Measurements from ENCODE around the gene SLFN12L.
"Not testable (repeated sequence)": the region's sequence is repeated elsewhere in the genome, so short reads cannot be mapped to it uniquely, and the experiment has no call there.

Gene SLFN12L

GRCh38 chr17:35523296-35523695, 14.2 kb downstream of the SLFN12L start:
- ATAC-seq, result no peak
- TF ChIP-seq PPARA (CRISPR knock-in tag; IDR thresholded peaks at IDR 0.05; ENCODE audit: borderline replicate concordance), result no peak
- no peak for TF ChIP-seq TOX (CRISPR knock-in tag; IDR thresholded peaks at IDR 0.05; ENCODE audit: borderline replicate concordance)
- no peak for TF ChIP-seq BACH2 (CRISPR knock-in tag; IDR thresholded peaks at IDR 0.05; ENCODE audit: borderline replicate concordance)
- TF ChIP-seq ISL1 (CRISPR knock-in tag; IDR thresholded peaks at IDR 0.05), result no peak
- TF ChIP-seq ZFP3 (CRISPR knock-in tag; IDR thresholded peaks at IDR 0.05), result no peak
- TF ChIP-seq SNAI2 (CRISPR knock-in tag; IDR thresholded peaks at IDR 0.05), result no peak
- TF ChIP-seq ZNF70 (CRISPR knock-in tag; IDR thresholded peaks at IDR 0.05), result no peak
- no peak for TF ChIP-seq CREB5 (CRISPR knock-in tag; IDR thresholded peaks at IDR 0.05; ENCODE audit: low read depth)
- TF ChIP-seq OSR1 (CRISPR knock-in tag; IDR thresholded peaks at IDR 0.05), result no peak
- no peak for TF ChIP-seq CSDC2 (CRISPR knock-in tag; IDR thresholded peaks at IDR 0.05)
- TF ChIP-seq ZNF8 (CRISPR knock-in tag; IDR thresholded peaks at IDR 0.05), result no peak
- no peak for TF ChIP-seq ZFP30 (CRISPR knock-in tag; IDR thresholded peaks at IDR 0.05)
- no peak for TF ChIP-seq POU6F1 (CRISPR knock-in tag; IDR thresholded peaks at IDR 0.05; ENCODE audit: borderline replicate concordance, low read depth)
- no peak for TF ChIP-seq TSHZ2 (CRISPR knock-in tag; IDR thresholded peaks at IDR 0.05)
- no peak for TF ChIP-seq CSRNP3 (CRISPR knock-in tag; IDR thresholded peaks at IDR 0.05)

GRCh38 chr17:35521654-35522256, 15.7 kb downstream of the SLFN12L start:
- ATAC-seq, result not testable (repeated sequence)

- ATAC-seq, result no peak
- TF ChIP-seq BACH2 (CRISPR knock-in tag; IDR thresholded peaks at IDR 0.05; ENCODE audit: borderline replicate concordance) (no peak), GLIS3 (CRISPR knock-in tag; IDR thresholded peaks at IDR 0.05) (no peak), TSHZ2 (CRISPR knock-in tag; IDR thresholded peaks at IDR 0.05) (no peak), ZNF70 (CRISPR knock-in tag; IDR thresholded peaks at IDR 0.05) (no peak), CSRNP3 (CRISPR knock-in tag; IDR thresholded peaks at IDR 0.05) (no peak), ARNTL (CRISPR knock-in tag; IDR thresholded peaks at IDR 0.05; ENCODE audit: borderline replicate concordance, low read depth) (no peak), CSDC2 (CRISPR knock-in tag; IDR thresholded peaks at IDR 0.05) (no peak), TCF4 (CRISPR knock-in tag; IDR thresholded peaks at IDR 0.05; ENCODE audit: borderline replicate concordance) (no peak), ZNF8 (CRISPR knock-in tag; IDR thresholded peaks at IDR 0.05) (no peak), OSR1 (CRISPR knock-in tag; IDR thresholded peaks at IDR 0.05) (no peak), PPARA (CRISPR knock-in tag; IDR thresholded peaks at IDR 0.05; ENCODE audit: borderline replicate concordance) (no peak), ZFP30 (CRISPR knock-in tag; IDR thresholded peaks at IDR 0.05) (no peak), ZFP3 (CRISPR knock-in tag; IDR thresholded peaks at IDR 0.05) (no peak), ZNF565 (CRISPR knock-in tag; conservative IDR thresholded peaks at IDR 0.05; ENCODE audit: low read depth) (no peak), POU6F1 (CRISPR knock-in tag; IDR thresholded peaks at IDR 0.05; ENCODE audit: borderline replicate concordance, low read depth) (no peak), PATZ1 (CRISPR knock-in tag; IDR thresholded peaks at IDR 0.05; ENCODE audit: borderline replicate concordance) (no peak), ZC3H10 (CRISPR knock-in tag; IDR thresholded peaks at IDR 0.05) (no peak), TOX (CRISPR knock-in tag; IDR thresholded peaks at IDR 0.05; ENCODE audit: borderline replicate concordance) (no peak)
Observed at GRCh38 chr17:35521150-35521549, 16.3 kb downstream of the SLFN12L start.
